MM.1S (cell line): ENCODE measurements around the gene DNAJB6.
"Not testable (repeated sequence)": the region's sequence is repeated elsewhere in the genome, so short reads cannot be mapped to it uniquely, and the experiment has no call there.

Source experiments
- DNase-seq: peaks from one replicate; pipeline ENCODE4 v3.0.0-alpha.2; 2015
- H2AFZ ChIP-seq: fragments of 300-600 bp; sonication (generic); 2 replicates; pipeline ENCODE4 v1.6.0; 2016; ENCODE audit warnings: antibody characterized with exemption, low read length
- H3F3A ChIP-seq: fragments of 300-600 bp; sonication (generic); 2 replicates; pipeline ENCODE4 v1.6.1; 2016; ENCODE audit warnings: mild to moderate bottlenecking, antibody characterized with exemption, low read length, moderate library complexity, mixed read lengths; ENCODE audit not compliant: insufficient read depth
- H3K27ac ChIP-seq: fragments of 300-600 bp; sonication (generic); 2 replicates; pipeline ENCODE4 v1.5.1; 2016; ENCODE audit warnings: mild to moderate bottlenecking, low read length
- H3K27me3 ChIP-seq: fragments of 300-600 bp; sonication (generic); replicated peaks from 2 replicates; pipeline ENCODE4 v1.6.0; 2016; ENCODE audit warnings: low read length; ENCODE audit not compliant: insufficient read depth
- H3K36me3 ChIP-seq: fragments of 300-600 bp; sonication (generic); replicated peaks from 2 replicates; pipeline ENCODE4 v1.6.1; 2016; ENCODE audit warnings: mild to moderate bottlenecking, low read length, mixed read lengths; ENCODE audit not compliant: insufficient read depth
- H3K4me1 ChIP-seq: fragments of 300-600 bp; sonication (generic); 2 replicates; pipeline ENCODE4 v1.6.1; 2016; ENCODE audit warnings: low read length, mixed read lengths
- H3K4me2 ChIP-seq: fragments of 300-600 bp; sonication (generic); 2 replicates; pipeline ENCODE4 v1.6.0; 2016; ENCODE audit warnings: low read depth, low read length
- H3K4me3 ChIP-seq: fragments of 300-600 bp; sonication (generic); 2 replicates; pipeline ENCODE4 v1.5.1; 2016; ENCODE audit warnings: low read length, mixed read lengths
- H3K79me2 ChIP-seq: fragments of 300-600 bp; sonication (generic); 2 replicates; pipeline ENCODE4 v1.6.1; 2016; ENCODE audit warnings: mixed run types, low read length, mixed read lengths
- H3K9ac ChIP-seq: fragments of 300-600 bp; sonication (generic); 2 replicates; pipeline ENCODE4 v1.6.1; 2016; ENCODE audit warnings: low read length, mixed read lengths
- H3K9me2 ChIP-seq: fragments of 300-600 bp; sonication (generic); replicated peaks from 2 replicates; pipeline ENCODE4 v1.6.1; 2016; ENCODE audit warnings: mild to moderate bottlenecking, low read length, mixed read lengths; ENCODE audit not compliant: insufficient read depth
- H3K9me3 ChIP-seq: fragments of 300-600 bp; sonication (generic); replicated peaks from 2 replicates; pipeline ENCODE4 v1.6.1; 2016; ENCODE audit warnings: mild to moderate bottlenecking, low read length, mixed read lengths; ENCODE audit not compliant: insufficient read depth
- H4K20me1 ChIP-seq: fragments of 300-600 bp; sonication (generic); 2 replicates; pipeline ENCODE4 v1.6.1; 2016; ENCODE audit warnings: mild to moderate bottlenecking, low read length, moderate library complexity, mixed read lengths; ENCODE audit not compliant: insufficient read depth
- CTCF ChIP-seq: fragments of 300-600 bp; sonication (generic); IDR thresholded peaks from 2 replicates; pipeline ENCODE4 v1.5.1; 2016; ENCODE audit warnings: antibody characterized with exemption, low read length, mixed read lengths
- EZH2 ChIP-seq: fragments of 300-600 bp; sonication (generic); optimal IDR thresholded peaks from 2 replicates; pipeline ENCODE3; 2017; ENCODE audit warnings: low read depth, mild to moderate bottlenecking, antibody characterized with exemption, low read length, mixed read lengths
- EZH2phosphoT487 ChIP-seq: fragments of 300-600 bp; sonication (generic); IDR thresholded peaks from 2 replicates; pipeline ENCODE4 v1.6.1; 2018; ENCODE audit warnings: antibody characterized with exemption, low read length

DNAJB6 gene

GRCh38 chr7:157320608-157320980 lies 16.2 kb upstream of the DNAJB6 start:
- no peak for DNase-seq
- H3K4me1 ChIP-seq: no peaks in the 10 kb centered on the region
- no peaks in the 10 kb centered on the region for H3K9me2 ChIP-seq
- no peak overlapping the region for H3K4me2 ChIP-seq
- no peak overlapping the region for H3K9ac ChIP-seq
- no peaks in the 10 kb centered on the region for H4K20me1 ChIP-seq
- H3K36me3 ChIP-seq: no peaks in the 10 kb centered on the region
- H2AFZ ChIP-seq: no peak overlapping the region
- no peaks in the 10 kb centered on the region for H3K79me2 ChIP-seq
- no peak overlapping the region for H3K4me3 ChIP-seq
- no peaks in the 10 kb centered on the region for H3F3A ChIP-seq
- H3K27me3 ChIP-seq: no peaks in the 10 kb centered on the region
- TF ChIP-seq CTCF: no peak
- TF ChIP-seq EZH2phosphoT487: no peak
- no peak for TF ChIP-seq EZH2
- H3K9me3 ChIP-seq: no peaks in the 10 kb centered on the region
- no peak overlapping the region for H3K27ac ChIP-seq

- H3K27me3 ChIP-seq: no peaks in the 10 kb centered on the region
- H3K9me2 ChIP-seq: no peaks in the 10 kb centered on the region
- DNase-seq: no peak
- H3F3A ChIP-seq: no peaks in the 10 kb centered on the region
- no peak overlapping the region for H3K4me2 ChIP-seq
- H3K27ac ChIP-seq: no peak overlapping the region
- no peak overlapping the region for H2AFZ ChIP-seq
- H3K36me3 ChIP-seq: no peaks in the 10 kb centered on the region
- H3K4me3 ChIP-seq: no peak overlapping the region
- no peaks in the 10 kb centered on the region for H3K4me1 ChIP-seq
- no peak for TF ChIP-seq CTCF
- TF ChIP-seq EZH2: no peak
- no peak for TF ChIP-seq EZH2phosphoT487
- H3K9me3 ChIP-seq: no peaks in the 10 kb centered on the region
- no peak overlapping the region for H3K9ac ChIP-seq
- no peaks in the 10 kb centered on the region for H3K79me2 ChIP-seq
- no peaks in the 10 kb centered on the region for H4K20me1 ChIP-seq
Measured at GRCh38 chr7:157323401-157323800, 13.4 kb upstream of the DNAJB6 start.

- Histone ChIP-seq H3K9ac (no peak overlapping the region), H3F3A (no peaks in the 10 kb centered on the region), H3K9me2 (no peaks in the 10 kb centered on the region), H4K20me1 (no peaks in the 10 kb centered on the region), H3K79me2 (no peaks in the 10 kb centered on the region), H3K27me3 (no peaks in the 10 kb centered on the region), H3K27ac (no peak overlapping the region), H2AFZ (no peak overlapping the region), H3K4me3 (no peak overlapping the region), H3K4me2 (no peak overlapping the region), H3K36me3 (no peaks in the 10 kb centered on the region), H3K9me3 (no peaks in the 10 kb centered on the region), H3K4me1 (no peaks in the 10 kb centered on the region)
- no peak for DNase-seq
- no peak for TF ChIP-seq CTCF
- no peak for TF ChIP-seq EZH2phosphoT487
- TF ChIP-seq EZH2: no peak
Measured at GRCh38 chr7:157329447-157329846, 7.4 kb upstream of the DNAJB6 start.

- not testable (repeated sequence) for H3K4me2 ChIP-seq
Measured at GRCh38 chr7:157330567-157330966, 6.2 kb upstream of the DNAJB6 start.

GRCh38 chr7:157331049-157331448 lies 5.8 kb upstream of the DNAJB6 start:
- not testable (repeated sequence) for H3K27me3 ChIP-seq, H3F3A ChIP-seq, H3K36me3 ChIP-seq, H3K79me2 ChIP-seq, H4K20me1 ChIP-seq, H3K9me2 ChIP-seq, H3K4me1 ChIP-seq, DNase-seq, H3K27ac ChIP-seq, H2AFZ ChIP-seq, H3K9me3 ChIP-seq, H3K9ac ChIP-seq, H3K4me3 ChIP-seq, H3K4me2 ChIP-seq

More at GRCh38 chr7:157330567-157330966, 6.2 kb upstream of the DNAJB6 start:
- H3K9me3 ChIP-seq, H3K9me2 ChIP-seq, H3K79me2 ChIP-seq, DNase-seq, H3K36me3 ChIP-seq, H3K4me1 ChIP-seq, H3K27me3 ChIP-seq, H2AFZ ChIP-seq, H3K4me3 ChIP-seq, H3K9ac ChIP-seq, H3F3A ChIP-seq, H3K27ac ChIP-seq, H4K20me1 ChIP-seq: not testable (repeated sequence)
